GM12864 (cell line): ENCODE data around the gene SLC7A6.

Source experiments
- DNase-seq: peaks from one replicate; pipeline ENCODE4 v3.0.0-alpha.2; 2011; ENCODE audit warnings: low read depth
- H3K4me3 ChIP-seq: 2 replicates; pipeline ENCODE4 v1.5.1; 2011; ENCODE audit warnings: mild to moderate bottlenecking, low read depth, low read length, control low read depth
- CTCF ChIP-seq: IDR thresholded peaks from 2 replicates; pipeline ENCODE4 v1.5.1; 2011; ENCODE audit warnings: low read depth, mild to moderate bottlenecking, moderate library complexity, low read length, control low read depth, inconsistent platforms; ENCODE audit errors: missing control alignments

The SLC7A6 gene

GRCh38 chr16:68313116-68313515 lies 48.8 kb downstream of the SLC7A6 start:
- no peak overlapping the region for H3K4me3 ChIP-seq
- DNase-seq: no peak
- no peak for TF ChIP-seq CTCF

DNA sequence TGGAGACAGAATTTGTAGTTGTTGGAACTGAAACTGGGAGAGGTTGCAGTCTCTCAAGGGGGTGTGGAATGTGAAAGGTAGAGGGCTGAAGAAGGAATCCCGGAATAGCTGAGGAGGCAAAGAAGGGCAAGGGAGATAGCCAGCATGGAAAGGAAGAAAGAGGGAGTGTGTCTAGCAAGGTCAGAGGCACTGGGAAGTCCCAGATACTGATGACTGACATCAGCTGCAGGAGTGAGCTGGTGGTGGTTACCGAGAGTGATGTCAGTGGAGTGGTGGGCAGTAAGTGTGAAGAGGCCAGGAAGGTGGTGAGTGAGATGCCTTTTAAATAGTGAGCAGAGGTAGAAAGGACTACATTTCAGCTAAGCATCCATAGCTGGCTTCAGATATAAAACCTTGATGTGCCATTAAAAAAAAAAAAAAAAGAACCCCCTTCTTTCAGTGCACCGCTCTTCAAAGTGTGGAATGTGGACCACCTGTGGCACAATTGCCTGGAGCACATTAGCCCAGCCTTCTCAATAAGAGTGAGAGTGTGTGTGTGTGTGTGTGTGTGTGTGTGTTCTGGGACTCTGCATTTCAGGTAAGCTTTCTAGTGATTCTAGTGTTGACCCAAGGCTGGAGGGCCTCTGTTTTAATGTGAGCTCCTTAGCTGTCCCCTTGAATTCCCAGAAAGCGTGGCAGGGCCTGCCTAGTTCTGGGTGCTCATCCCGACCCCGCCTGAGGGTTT lies 55.0 kb downstream of the SLC7A6 start:
- H3K4me3 ChIP-seq: no peak overlapping the region
- no peak for TF ChIP-seq CTCF
- DNase-seq: no peak

DNA sequence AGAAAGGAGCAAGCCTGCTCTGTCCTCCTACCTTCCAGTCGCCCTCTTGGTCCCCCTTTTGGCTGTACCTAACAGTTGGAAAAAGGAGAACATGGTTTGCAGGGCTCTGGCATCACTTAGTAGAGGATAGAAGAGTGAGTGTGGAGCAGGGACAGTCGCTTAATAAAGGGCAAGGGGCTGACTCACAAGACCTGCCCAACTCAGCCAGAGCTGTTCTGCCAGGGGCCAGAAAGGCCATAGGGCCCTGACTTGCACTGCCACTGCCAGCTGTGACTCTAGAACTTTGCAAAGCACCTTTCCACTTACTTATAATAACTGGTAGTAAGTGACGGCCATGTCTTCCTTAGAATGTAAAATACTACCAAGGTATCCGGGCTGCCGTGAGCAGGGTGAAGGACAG lies 60.0 kb downstream of the SLC7A6 start:
- DNase-seq: no peak
- H3K4me3 ChIP-seq: no peak overlapping the region
- TF ChIP-seq CTCF: no peak

DNA sequence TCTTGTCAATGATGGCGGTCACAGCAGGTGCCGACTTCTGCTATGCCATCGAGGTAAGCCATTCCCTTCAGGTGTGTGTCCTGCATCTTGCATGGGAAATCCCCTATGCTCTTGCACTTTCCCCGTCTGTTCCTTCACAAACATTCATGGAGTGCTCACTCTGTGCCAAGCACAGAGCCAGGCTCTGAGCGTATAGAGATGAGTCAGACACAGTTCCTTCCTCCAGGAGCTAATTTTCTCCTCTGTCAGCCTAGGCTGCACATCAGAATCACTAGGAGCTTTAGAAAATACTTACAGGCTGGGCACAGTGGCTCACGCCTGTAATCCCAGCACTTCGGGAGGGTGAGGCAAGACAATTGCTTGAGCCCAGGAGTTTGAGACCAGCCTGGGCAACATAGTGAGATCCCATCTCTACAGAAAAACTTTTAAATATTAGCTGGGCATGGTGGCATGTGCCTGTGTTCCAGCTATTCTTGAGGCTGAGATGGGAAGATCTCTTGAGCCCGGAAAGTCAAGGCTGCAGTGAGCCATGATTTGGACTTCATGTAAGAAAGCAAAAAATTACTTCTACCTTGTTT lies 60.5 kb downstream of the SLC7A6 start:
- TF ChIP-seq CTCF: no peak
- H3K4me3 ChIP-seq: no peak overlapping the region
- DNase-seq: no peak

GRCh38 chr16:68328151-68328859 lies 64.0 kb downstream of the SLC7A6 start:
- no peak overlapping the region for H3K4me3 ChIP-seq
- peak; percentile 73 for DNase-seq
- TF ChIP-seq CTCF: peak; percentile 97

GRCh38 chr16:68328860-68329390 lies 64.6 kb downstream of the SLC7A6 start:
- no peak for TF ChIP-seq CTCF
- DNase-seq: no peak

More at GRCh38 chr16:68328860-68329390, 64.6 kb downstream of the SLC7A6 start:
- H3K4me3 ChIP-seq: no peak overlapping the region
